Muscle layer of colon (tissue), 2 donors: ENCODE data around the gene DTX3.

Experiments used
- H3K27ac ChIP-seq: one replicate; pipeline ENCODE4 v1.7.0; 2013; ENCODE audit warnings: low read depth, mild to moderate bottlenecking, low read length, moderate library complexity
- H3K27me3 ChIP-seq, 2 donors: one replicate each; pipeline ENCODE4 v1.7.0; 2013; ENCODE audit warnings: low read length in 2 of 2, mild to moderate bottlenecking in 2 of 2; ENCODE audit not compliant: insufficient read depth in 2 of 2, control insufficient read depth in 1 of 2
- H3K36me3 ChIP-seq: one replicate; pipeline ENCODE4 v1.7.0; 2013; ENCODE audit warnings: mild to moderate bottlenecking, low read length; ENCODE audit not compliant: insufficient read depth
- H3K4me1 ChIP-seq: one replicate; pipeline ENCODE4 v1.7.0; 2013; ENCODE audit warnings: mild to moderate bottlenecking, low read length; ENCODE audit not compliant: insufficient read depth
- H3K4me3 ChIP-seq, 2 donors: one replicate each; pipeline ENCODE4 v1.7.0; 2013; ENCODE audit warnings: low read length in 2 of 2, low read depth in 1 of 2, mild to moderate bottlenecking in 1 of 2, moderate library complexity in 1 of 2
- H3K9ac ChIP-seq: one replicate; pipeline ENCODE4 v1.7.0; 2013; ENCODE audit warnings: low read length
- H3K9me3 ChIP-seq: one replicate; pipeline ENCODE4 v1.7.0; 2013; ENCODE audit warnings: mild to moderate bottlenecking, low read length
- donor health status: abdominal sarcoma.
- donor health status: Adenocarcinoma of cecum.

DTX3 gene

GRCh38 chr12:57623811-57624390, 19.3 kb downstream of the DTX3 start:
- Histone ChIP-seq H3K9me3 (no peaks in the 10 kb centered on the region), H3K9ac (no peak overlapping the region), H3K4me1 (peaks cover 15% of the 10 kb centered on the region), H3K27me3 (peaks cover 11 to 48% of the 10 kb centered on the region in 2 donors), H3K27ac (no peak overlapping the region), H3K4me3 (no peak overlapping the region), H3K36me3 (peaks cover 22% of the 10 kb centered on the region)

GRCh38 chr12:57624441-57625220, 20.0 kb downstream of the DTX3 start:
- H3K9ac ChIP-seq: no peak overlapping the region

GRCh38 chr12:57625261-57626032, 20.8 kb downstream of the DTX3 start:
- Histone ChIP-seq H3K4me1 (peaks cover 15% of the 10 kb centered on the region), H3K9me3 (no peaks in the 10 kb centered on the region), H3K9ac (no peak overlapping the region), H3K27ac (no peak overlapping the region), H3K36me3 (peaks cover 22% of the 10 kb centered on the region), H3K27me3 (peaks cover 11 to 46% of the 10 kb centered on the region in 2 donors), H3K4me3 (no peak overlapping the region)

More at GRCh38 chr12:57624441-57625220, 20.0 kb downstream of the DTX3 start:
- Histone ChIP-seq H3K27me3 (peaks cover 11 to 49% of the 10 kb centered on the region in 2 donors), H3K4me3 (no peak overlapping the region), H3K9me3 (no peaks in the 10 kb centered on the region), H3K27ac (no peak overlapping the region), H3K36me3 (peaks cover 22% of the 10 kb centered on the region), H3K4me1 (peaks cover 15% of the 10 kb centered on the region)

- peaks cover 11 to 48% of the 10 kb centered on the region in 2 donors for H3K27me3 ChIP-seq
Measured at GRCh38 chr12:57626111-57626920, 21.7 kb downstream of the DTX3 start.

GRCh38 chr12:57626921-57627445, 22.4 kb downstream of the DTX3 start:
- Histone ChIP-seq H3K4me3 (no peak overlapping the region), H3K27me3 (peaks cover 11 to 49% of the 10 kb centered on the region in 2 donors), H3K36me3 (peaks cover 22% of the 10 kb centered on the region)

More at GRCh38 chr12:57626111-57626920, 21.7 kb downstream of the DTX3 start:
- H3K9me3 ChIP-seq: no peaks in the 10 kb centered on the region
- H3K36me3 ChIP-seq: peaks cover 22% of the 10 kb centered on the region
- no peak overlapping the region for H3K9ac ChIP-seq
- H3K27ac ChIP-seq: no peak overlapping the region
- H3K4me3 ChIP-seq: no peak overlapping the region
- H3K4me1 ChIP-seq: peaks cover 10% of the 10 kb centered on the region

GRCh38 chr12:57627501-57628279, 23.1 kb downstream of the DTX3 start:
- Histone ChIP-seq H3K9me3 (no peaks in the 10 kb centered on the region), H3K36me3 (peaks cover 22% of the 10 kb centered on the region), H3K4me3 (no peak overlapping the region), H3K27ac (no peak overlapping the region), H3K4me1 (no peaks in the 10 kb centered on the region), H3K27me3 (peaks cover 4 to 56% of the 10 kb centered on the region in 2 donors), H3K9ac (no peak overlapping the region)

More at GRCh38 chr12:57626921-57627445, 22.4 kb downstream of the DTX3 start:
- Histone ChIP-seq H3K9me3 (no peaks in the 10 kb centered on the region), H3K27ac (no peak overlapping the region), H3K9ac (no peak overlapping the region), H3K4me1 (peaks cover 3% of the 10 kb centered on the region)

- Histone ChIP-seq H3K27ac (no peak overlapping the region), H3K9me3 (no peaks in the 10 kb centered on the region), H3K4me3 (no peak overlapping the region), H3K27me3 (peaks cover 0 to 53% of the 10 kb centered on the region in 2 donors), H3K4me1 (no peaks in the 10 kb centered on the region), H3K36me3 (peaks cover 19% of the 10 kb centered on the region), H3K9ac (no peak overlapping the region)
Measured at GRCh38 chr12:57628280-57629191, 23.9 kb downstream of the DTX3 start.

GRCh38 chr12:57629897-57630471, 25.4 kb downstream of the DTX3 start:
- H3K36me3 ChIP-seq: peaks cover 15% of the 10 kb centered on the region
- peaks cover 4 to 53% of the 10 kb centered on the region in 2 donors for H3K27me3 ChIP-seq
- H3K27ac ChIP-seq: no peak overlapping the region
- H3K4me3 ChIP-seq: no peak overlapping the region
- H3K9ac ChIP-seq: no peak overlapping the region
- H3K9me3 ChIP-seq: no peaks in the 10 kb centered on the region
- no peaks in the 10 kb centered on the region for H3K4me1 ChIP-seq

- Histone ChIP-seq H3K27me3 (peaks cover 5 to 53% of the 10 kb centered on the region in 2 donors), H3K27ac (no peak overlapping the region), H3K9ac (no peak overlapping the region), H3K9me3 (no peaks in the 10 kb centered on the region), H3K36me3 (peaks cover 5% of the 10 kb centered on the region), H3K4me1 (no peaks in the 10 kb centered on the region), H3K4me3 (no peak overlapping the region)
Measured at GRCh38 chr12:57630891-57631433, 26.3 kb downstream of the DTX3 start.
